ENCODE measurements around the gene PCCA.

The PCCA gene

GRCh38 chr13:100269837-100270236, 180.9 kb downstream of the PCCA start:
- Histone ChIP-seq H3K27ac (ENCODE audit: low read depth, low read length) (no peak overlapping the region), H3K9ac (ENCODE audit: low read length) (no peak overlapping the region), H3K79me2 (ENCODE audit: insufficient read depth, low read length) (no peaks in the 10 kb centered on the region), H3K9me3 (ENCODE audit: insufficient read depth, low read length) (no peaks in the 10 kb centered on the region), H3K4me2 (ENCODE audit: low read depth, low read length, poor library complexity, severe bottlenecking) (no peak overlapping the region), H4K20me1 (ENCODE audit: low read depth, low read length) (no peaks in the 10 kb centered on the region), H3F3A (ENCODE audit: insufficient read depth) (no peaks in the 10 kb centered on the region), H3K27me3 (ENCODE audit: low read length) (no peaks in the 10 kb centered on the region), H3K36me3 (ENCODE audit: low read length) (no peaks in the 10 kb centered on the region), H3K9me2 (replicated peaks; ENCODE audit: insufficient read depth, low read length) (no peaks in the 10 kb centered on the region), H3K4me3 (ENCODE audit: insufficient read depth, low read length, poor library complexity, severe bottlenecking) (no peak overlapping the region), H2AFZ (ENCODE audit: low read depth, low read length, severe bottlenecking) (no peak overlapping the region)
- TF ChIP-seq CTCF (IDR thresholded peaks at IDR 0.05; ENCODE audit: insufficient read depth, low read length, poor library complexity, severe bottlenecking), result no peak
- TF ChIP-seq EZH2phosphoT487 (conservative IDR thresholded peaks at IDR 0.05; ENCODE audit: low read length), result no peak

GRCh38 chr13:100273138-100273537, 184.2 kb downstream of the PCCA start:
- no peaks in the 10 kb centered on the region for H3K27me3 ChIP-seq (ENCODE audit: low read length)
- H3K9me2 ChIP-seq (replicated peaks; ENCODE audit: insufficient read depth, low read length), result no peaks in the 10 kb centered on the region
- no peaks in the 10 kb centered on the region for H3K36me3 ChIP-seq (ENCODE audit: low read length)
- H3K79me2 ChIP-seq (ENCODE audit: insufficient read depth, low read length), result no peaks in the 10 kb centered on the region
- H4K20me1 ChIP-seq (ENCODE audit: low read depth, low read length), result no peaks in the 10 kb centered on the region
- TF ChIP-seq CTCF (IDR thresholded peaks at IDR 0.05; ENCODE audit: insufficient read depth, low read length, poor library complexity, severe bottlenecking) (no peak), EZH2phosphoT487 (conservative IDR thresholded peaks at IDR 0.05; ENCODE audit: low read length) (no peak)
- no peak overlapping the region for H3K4me3 ChIP-seq (ENCODE audit: insufficient read depth, low read length, poor library complexity, severe bottlenecking)
- no peak overlapping the region for H2AFZ ChIP-seq (ENCODE audit: low read depth, low read length, severe bottlenecking)
- no peak overlapping the region for H3K4me2 ChIP-seq (ENCODE audit: low read depth, low read length, poor library complexity, severe bottlenecking)
- H3K27ac ChIP-seq (ENCODE audit: low read depth, low read length), result no peak overlapping the region
- no peaks in the 10 kb centered on the region for H3K9me3 ChIP-seq (ENCODE audit: insufficient read depth, low read length)
- no peak overlapping the region for H3K9ac ChIP-seq (ENCODE audit: low read length)
- H3F3A ChIP-seq (ENCODE audit: insufficient read depth), result no peaks in the 10 kb centered on the region

GRCh38 chr13:100273552-100273951, 184.7 kb downstream of the PCCA start:
- Histone ChIP-seq H3K4me2 (ENCODE audit: low read depth, low read length, poor library complexity, severe bottlenecking) (no peak overlapping the region), H3K79me2 (ENCODE audit: insufficient read depth, low read length) (no peaks in the 10 kb centered on the region), H2AFZ (ENCODE audit: low read depth, low read length, severe bottlenecking) (no peak overlapping the region), H3K27ac (ENCODE audit: low read depth, low read length) (no peak overlapping the region), H3K9ac (ENCODE audit: low read length) (no peak overlapping the region), H3K9me2 (replicated peaks; ENCODE audit: insufficient read depth, low read length) (no peaks in the 10 kb centered on the region), H3K4me3 (ENCODE audit: insufficient read depth, low read length, poor library complexity, severe bottlenecking) (no peak overlapping the region), H3K36me3 (ENCODE audit: low read length) (no peaks in the 10 kb centered on the region), H3K9me3 (ENCODE audit: insufficient read depth, low read length) (no peaks in the 10 kb centered on the region), H4K20me1 (ENCODE audit: low read depth, low read length) (no peaks in the 10 kb centered on the region), H3K27me3 (ENCODE audit: low read length) (no peaks in the 10 kb centered on the region), H3F3A (ENCODE audit: insufficient read depth) (no peaks in the 10 kb centered on the region)
- no peak for TF ChIP-seq EZH2phosphoT487 (conservative IDR thresholded peaks at IDR 0.05; ENCODE audit: low read length)
- no peak for TF ChIP-seq CTCF (IDR thresholded peaks at IDR 0.05; ENCODE audit: insufficient read depth, low read length, poor library complexity, severe bottlenecking)
